ENCODE data around the gene MYH9.

MYH9 gene

DNA sequence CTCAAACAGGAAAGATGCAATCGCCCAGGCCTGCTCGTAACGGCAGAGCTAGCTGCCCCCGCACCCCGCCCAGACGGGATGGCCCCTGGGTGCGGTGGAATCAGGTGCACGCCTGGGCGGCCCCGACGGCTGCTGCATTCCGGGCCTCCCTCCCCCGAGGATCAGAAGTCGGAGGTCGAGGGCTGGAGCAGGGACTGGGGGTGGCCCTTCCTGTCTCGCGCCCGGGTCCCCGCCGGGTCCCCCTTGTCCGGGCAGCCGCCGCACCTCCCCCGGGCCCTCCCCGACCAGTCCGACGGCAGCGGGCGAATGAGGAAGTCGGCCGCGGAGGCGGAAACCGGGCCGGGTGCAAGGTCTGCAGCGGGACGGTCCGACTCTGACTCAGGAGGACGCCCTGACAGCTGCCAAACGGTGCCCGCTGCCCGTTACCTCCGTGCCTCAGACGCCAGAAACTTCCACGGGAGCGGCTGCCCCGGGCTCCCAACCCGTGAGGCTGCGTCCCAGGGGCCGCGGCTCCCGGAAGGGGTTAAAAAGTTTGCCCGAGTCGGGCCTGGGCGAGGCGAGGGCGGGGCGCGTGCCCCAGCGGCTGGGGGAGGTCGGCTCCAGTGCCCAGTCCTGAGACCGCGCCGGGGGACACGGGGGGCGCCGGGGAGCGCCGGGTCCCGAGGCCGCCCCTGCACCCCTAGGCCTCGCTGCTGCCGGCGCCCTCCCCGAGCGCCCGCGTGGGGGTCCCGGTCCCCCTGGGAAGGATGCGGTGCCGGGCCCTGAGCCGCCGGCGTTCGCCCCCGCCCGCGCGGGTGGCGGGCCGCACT lies 663 bp downstream of the MYH9 start:
- no peak for DNase-seq (ENCODE audit: low read depth, low spot score)
- ChIA-PET POLR2A (interaction anchor here (0.7 to 6.6 kb wide), 21 partner anchors 7 to 148 kb away, joined by 3 to 172 read pairs (median 7); partner anchors contain the start of genes APOL2 and TXN2), CTCF (interaction anchor here (5.4 kb wide), 1 partner anchor 81 kb away, joined by 69 read pairs; no protein-coding TSS in a partner anchor)
- TF ChIP-seq, protein P1, sequence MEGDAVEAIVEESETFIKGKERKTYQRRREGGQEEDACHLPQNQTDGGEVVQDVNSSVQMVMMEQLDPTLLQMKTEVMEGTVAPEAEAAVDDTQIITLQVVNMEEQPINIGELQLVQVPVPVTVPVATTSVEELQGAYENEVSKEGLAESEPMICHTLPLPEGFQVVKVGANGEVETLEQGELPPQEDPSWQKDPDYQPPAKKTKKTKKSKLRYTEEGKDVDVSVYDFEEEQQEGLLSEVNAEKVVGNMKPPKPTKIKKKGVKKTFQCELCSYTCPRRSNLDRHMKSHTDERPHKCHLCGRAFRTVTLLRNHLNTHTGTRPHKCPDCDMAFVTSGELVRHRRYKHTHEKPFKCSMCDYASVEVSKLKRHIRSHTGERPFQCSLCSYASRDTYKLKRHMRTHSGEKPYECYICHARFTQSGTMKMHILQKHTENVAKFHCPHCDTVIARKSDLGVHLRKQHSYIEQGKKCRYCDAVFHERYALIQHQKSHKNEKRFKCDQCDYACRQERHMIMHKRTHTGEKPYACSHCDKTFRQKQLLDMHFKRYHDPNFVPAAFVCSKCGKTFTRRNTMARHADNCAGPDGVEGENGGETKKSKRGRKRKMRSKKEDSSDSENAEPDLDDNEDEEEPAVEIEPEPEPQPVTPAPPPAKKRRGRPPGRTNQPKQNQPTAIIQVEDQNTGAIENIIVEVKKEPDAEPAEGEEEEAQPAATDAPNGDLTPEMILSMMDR (IDR thresholded peaks at IDR 0.05; ENCODE audit: insufficient read depth, low read length, missing control alignments): no peak
- H3K4me3 ChIP-seq (ENCODE audit: low read depth, low read length): peak overlapping the region; percentile 93

- TF ChIP-seq, protein P1 (IDR thresholded peaks at IDR 0.05; ENCODE audit: insufficient read depth, low read length, missing control alignments): no peak
- CTCF ChIA-PET: interaction anchor here (1.5 to 5.4 kb wide), 2 partner anchors 82 to 100 kb away, joined by 3 to 69 read pairs; no protein-coding TSS in a partner anchor
- POLR2A ChIA-PET: interaction anchor here (0.7 to 6.6 kb wide), 9 partner anchors 12 to 147 kb away, joined by 3 to 172 read pairs (median 6); partner anchors contain the start of gene APOL2
- no peak for DNase-seq (ENCODE audit: low read depth, low spot score)
- peak overlapping the region; percentile 93 for H3K4me3 ChIP-seq (ENCODE audit: low read depth, low read length)
Measured at GRCh38 chr22:36386351-36386899, 1.3 kb downstream of the MYH9 start.

DNA sequence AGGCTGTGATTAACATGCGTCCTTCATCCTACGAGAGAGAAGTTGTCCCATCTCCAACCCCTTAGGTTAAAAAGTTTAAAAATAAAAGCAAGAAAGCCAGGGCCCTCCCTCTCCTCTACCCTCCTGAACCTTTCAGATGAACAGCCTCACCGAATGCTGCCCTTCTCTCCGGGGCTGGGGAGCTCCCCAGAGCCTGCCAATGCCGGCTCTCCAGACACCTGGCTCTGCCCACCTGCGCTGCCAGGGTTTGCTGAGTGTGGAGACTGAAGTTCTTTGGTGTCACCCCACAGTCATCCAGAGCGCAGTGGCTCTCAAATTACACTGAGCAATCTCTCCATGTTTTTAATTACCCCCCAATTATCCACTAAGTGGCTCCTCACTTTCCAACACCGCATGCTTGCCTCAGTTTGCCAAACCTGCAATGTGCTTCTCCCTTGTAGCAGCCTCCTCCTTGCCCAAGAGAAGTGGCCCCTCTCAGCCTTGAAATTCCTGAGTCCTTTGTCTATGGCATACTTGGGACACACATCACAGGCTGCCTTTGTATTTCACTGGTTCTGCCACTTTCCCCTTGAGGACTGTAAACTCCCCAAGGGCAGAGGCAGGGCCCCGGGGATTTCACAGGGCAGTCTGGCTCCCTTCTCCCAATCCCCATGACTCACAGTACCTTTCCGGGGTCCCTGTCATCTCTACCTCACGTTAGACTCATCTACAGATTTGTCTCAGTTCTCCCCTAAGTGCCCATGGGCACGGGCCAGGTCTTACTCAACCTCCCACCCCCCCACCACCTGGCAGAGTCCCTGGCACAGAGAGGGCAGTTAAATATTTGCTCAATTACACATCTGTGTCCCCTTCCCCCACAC lies 2.0 kb downstream of the MYH9 start:
- peak overlapping the region; percentile 93 for H3K4me3 ChIP-seq (ENCODE audit: low read depth, low read length)
- ChIA-PET CTCF (interaction anchor here (1.0 to 5.4 kb wide), 4 partner anchors 19 to 101 kb away, joined by 3 to 69 read pairs (median 3); no protein-coding TSS in a partner anchor), POLR2A (interaction anchor here (0.7 to 6.6 kb wide), 9 partner anchors 11 to 146 kb away, joined by 4 to 172 read pairs (median 5); partner anchors contain the start of gene APOL2)
- TF ChIP-seq, protein P1 (IDR thresholded peaks at IDR 0.05; ENCODE audit: insufficient read depth, low read length, missing control alignments): no peak
- DNase-seq (ENCODE audit: low read depth, low spot score): no peak

DNA sequence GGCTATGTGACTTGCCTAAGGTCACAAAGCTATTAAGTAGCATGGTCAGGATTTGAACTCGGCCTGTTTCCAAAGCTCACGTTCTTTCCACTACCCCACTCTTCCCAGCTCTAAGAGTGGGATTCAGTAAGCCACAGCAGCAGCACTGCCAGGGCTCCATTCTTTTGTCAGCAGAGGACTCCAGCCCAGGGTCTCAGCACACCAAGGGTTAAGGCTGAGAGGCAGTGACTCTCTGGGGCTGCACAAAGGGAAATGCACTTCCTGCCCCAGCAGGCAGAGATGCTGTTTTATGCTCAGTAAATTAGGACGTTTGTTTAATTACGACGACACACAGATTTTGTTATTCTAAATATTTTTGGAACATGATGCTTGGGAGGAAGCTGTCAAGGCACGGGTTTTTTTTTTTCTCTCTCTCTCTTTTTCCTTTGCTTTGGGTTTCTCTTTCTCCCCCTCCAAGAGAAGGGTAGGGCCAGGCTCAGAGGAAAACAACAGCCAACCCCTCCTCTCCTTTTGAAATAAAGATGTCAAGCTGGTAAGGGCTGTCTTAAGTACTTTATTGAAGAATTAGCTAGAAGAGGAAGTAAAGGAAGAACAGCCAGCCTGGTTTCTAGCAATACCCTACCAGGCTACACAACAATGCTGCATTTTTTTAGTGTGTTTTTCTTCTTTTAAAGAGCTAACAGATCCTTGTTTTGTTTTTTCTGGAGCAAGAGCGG lies 2.8 kb downstream of the MYH9 start:
- TF ChIP-seq, protein P1 (IDR thresholded peaks at IDR 0.05; ENCODE audit: insufficient read depth, low read length, missing control alignments): no peak
- ChIA-PET CTCF (interaction anchor here (1.0 to 5.4 kb wide), 4 partner anchors 18 to 101 kb away, joined by 3 to 69 read pairs (median 3); no protein-coding TSS in a partner anchor), POLR2A (interaction anchor here (0.8 to 6.6 kb wide), 6 partner anchors 12 to 82 kb away, joined by 3 to 172 read pairs (median 4); no protein-coding TSS in a partner anchor)
- no peak for DNase-seq (ENCODE audit: low read depth, low spot score)
- peak overlapping the region; percentile 93 for H3K4me3 ChIP-seq (ENCODE audit: low read depth, low read length)

DNA sequence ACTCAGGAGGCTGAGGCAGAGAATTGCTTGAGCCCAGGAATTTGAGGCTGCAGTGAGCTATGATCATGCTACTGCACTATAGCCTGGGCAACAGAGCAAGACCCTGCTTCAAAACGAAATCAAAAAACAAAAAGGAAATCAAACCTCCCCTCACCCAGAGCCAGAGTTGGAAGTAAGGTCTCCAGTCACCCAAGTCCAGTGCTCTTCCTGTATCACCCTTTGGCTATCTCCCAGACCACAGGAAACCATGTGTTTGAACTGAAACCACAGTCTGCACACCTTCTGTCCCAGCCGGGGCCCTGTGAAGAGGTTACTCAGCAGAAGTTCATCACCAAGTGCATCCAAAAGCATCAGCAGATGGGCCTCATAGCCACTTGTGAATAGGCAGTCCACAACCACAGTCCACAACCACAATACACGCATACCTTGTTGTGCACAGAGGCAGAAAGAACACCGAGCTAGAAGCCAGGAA lies 4.6 kb downstream of the MYH9 start:
- TF ChIP-seq, protein P1 (IDR thresholded peaks at IDR 0.05; ENCODE audit: insufficient read depth, low read length, missing control alignments): no peak
- POLR2A ChIA-PET: interaction anchor here (0.7 to 6.6 kb wide), 8 partner anchors 10 to 90 kb away, joined by 3 to 172 read pairs (median 4); no protein-coding TSS in a partner anchor
- CTCF ChIA-PET: interaction anchor here (0.6 to 1.1 kb wide), 3 partner anchors 11 to 88 kb away, joined by 3 to 5 read pairs (median 4); no protein-coding TSS in a partner anchor
- no peak for DNase-seq (ENCODE audit: low read depth, low spot score)
- peak overlapping the region; percentile 45 for H3K4me3 ChIP-seq (ENCODE audit: low read depth, low read length)

All from AG04449 (cell line).